ENCODE data around the gene BMP7. TPM values are rescaled to one million over a fixed set of nuclear protein-coding genes. Genes with fewer than 3 reads are reported as not detected.

BMP7 gene
- total and polyA plus RNA-seq, 8 donors: 0.67 to 22.4 (median 16.2) TPM

- H3K27ac ChIP-seq: no peak overlapping the region
- no peaks in the 10 kb centered on the region for H3K36me3 ChIP-seq
- H3K27me3 ChIP-seq: peaks cover 0 to 7% of the 10 kb centered on the region in 2 donors
- TF ChIP-seq CTCF (IDR thresholded peaks at IDR 0.05): no peak
- DNase-seq: no peak
- no peaks in the 10 kb centered on the region for H3K9me3 ChIP-seq
- H3K4me3 ChIP-seq: no peak overlapping the region
- ATAC-seq: no peak
- intact Hi-C loops (cut with DNase I): no loop called here
- H3K4me1 ChIP-seq: no peaks in the 10 kb centered on the region
These were observed 49.8 kb downstream of the BMP7 start for GRCh38 chr20:57216669-57217068.

- Histone ChIP-seq H3K36me3 (no peaks in the 10 kb centered on the region), H3K4me3 (no peak overlapping the region), H3K9me3 (no peaks in the 10 kb centered on the region), H3K4me1 (no peaks in the 10 kb centered on the region), H3K27ac (no peak overlapping the region), H3K27me3 (peaks cover 0 to 7% of the 10 kb centered on the region in 2 donors)
- no peak for DNase-seq
- no peak for ATAC-seq
- intact Hi-C loops (cut with DNase I): no loop called here
- no peak for TF ChIP-seq CTCF (IDR thresholded peaks at IDR 0.05)
These were observed 50.5 kb downstream of the BMP7 start for GRCh38 chr20:57215826-57216471.

GRCh38 chr20:57215426-57215825, 51.0 kb downstream of the BMP7 start:
- Histone ChIP-seq H3K27me3 (peaks cover 0 to 7% of the 10 kb centered on the region in 2 donors), H3K4me3 (no peak overlapping the region), H3K27ac (no peak overlapping the region), H3K36me3 (no peaks in the 10 kb centered on the region), H3K4me1 (no peaks in the 10 kb centered on the region), H3K9me3 (no peaks in the 10 kb centered on the region)
- ATAC-seq: no peak
- intact Hi-C loops (cut with DNase I): no loop called here
- TF ChIP-seq CTCF (IDR thresholded peaks at IDR 0.05): no peak
- DNase-seq: no peak

- intact Hi-C loops (cut with DNase I): no loop called here
- DNase-seq: no peak
- Histone ChIP-seq H3K9me3 (no peaks in the 10 kb centered on the region), H3K36me3 (no peaks in the 10 kb centered on the region), H3K4me3 (no peak overlapping the region), H3K4me1 (no peaks in the 10 kb centered on the region), H3K27me3 (peaks cover 0 to 7% of the 10 kb centered on the region in 2 donors), H3K27ac (no peak overlapping the region)
- no peak for ATAC-seq
- TF ChIP-seq CTCF (IDR thresholded peaks at IDR 0.05): no peak
These were observed 51.5 kb downstream of the BMP7 start for GRCh38 chr20:57214948-57215347.

GRCh38 chr20:57214427-57214826, 52.0 kb downstream of the BMP7 start:
- H3K4me1 ChIP-seq: no peaks in the 10 kb centered on the region
- ATAC-seq: no peak
- H3K9me3 ChIP-seq: no peaks in the 10 kb centered on the region
- DNase-seq: no peak
- H3K4me3 ChIP-seq: no peak overlapping the region
- TF ChIP-seq CTCF (IDR thresholded peaks at IDR 0.05): no peak
- peaks cover 0 to 7% of the 10 kb centered on the region in 2 donors for H3K27me3 ChIP-seq
- intact Hi-C loops (cut with DNase I): no loop called here
- H3K27ac ChIP-seq: no peak overlapping the region
- H3K36me3 ChIP-seq: no peaks in the 10 kb centered on the region

Data from left lung (tissue), 10 donors.